Measurements from ENCODE around the gene RBM22. TPM values are rescaled to one million over a fixed set of nuclear protein-coding genes. Genes with fewer than 3 reads are reported as not detected.

Gene RBM22
- 42.4 TPM for total RNA-seq

DNA sequence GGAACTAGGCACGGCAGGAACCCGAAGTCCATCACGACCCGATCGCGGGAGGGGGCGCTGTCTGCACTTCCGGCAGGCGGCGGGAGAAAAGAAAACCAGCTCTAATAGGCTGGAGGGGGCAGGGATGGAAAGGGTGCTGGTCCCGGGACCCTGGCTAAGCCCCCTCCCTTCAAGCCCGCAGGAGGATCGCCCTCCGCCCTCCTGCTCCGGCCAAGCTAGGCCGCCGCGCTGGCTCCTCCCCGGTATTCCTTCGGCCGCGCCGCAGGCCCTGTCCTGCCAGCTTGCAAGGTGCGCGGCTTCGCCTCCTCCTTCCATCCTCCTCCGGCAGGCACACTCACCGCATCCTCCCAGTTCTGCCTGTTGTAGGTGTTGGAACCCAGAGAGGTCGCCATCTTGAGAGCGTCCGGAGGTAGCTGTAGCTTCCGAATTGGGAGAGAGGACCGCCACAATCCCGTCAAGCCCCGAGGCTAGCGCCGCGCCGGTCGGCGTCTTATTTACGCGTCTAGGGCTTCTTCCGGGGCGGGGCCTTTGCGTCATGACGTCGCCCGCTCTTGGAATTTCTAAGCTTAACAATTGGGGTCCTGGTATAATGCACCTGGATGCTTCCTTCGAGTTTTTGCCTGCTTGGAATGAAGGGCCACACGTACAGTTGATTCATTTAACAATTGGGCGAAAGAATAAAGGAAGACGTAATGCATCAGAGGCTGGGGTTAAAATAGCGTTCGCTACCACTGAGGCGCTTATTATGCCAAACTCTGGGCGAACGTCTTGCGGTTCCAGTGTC is at the start of gene RBM22:
Gene RBM22 (minus strand): TSS at position 469 of the 784 bp plus-strand sequence. CDS start 77 bp downstream, at position 392.

DNA sequence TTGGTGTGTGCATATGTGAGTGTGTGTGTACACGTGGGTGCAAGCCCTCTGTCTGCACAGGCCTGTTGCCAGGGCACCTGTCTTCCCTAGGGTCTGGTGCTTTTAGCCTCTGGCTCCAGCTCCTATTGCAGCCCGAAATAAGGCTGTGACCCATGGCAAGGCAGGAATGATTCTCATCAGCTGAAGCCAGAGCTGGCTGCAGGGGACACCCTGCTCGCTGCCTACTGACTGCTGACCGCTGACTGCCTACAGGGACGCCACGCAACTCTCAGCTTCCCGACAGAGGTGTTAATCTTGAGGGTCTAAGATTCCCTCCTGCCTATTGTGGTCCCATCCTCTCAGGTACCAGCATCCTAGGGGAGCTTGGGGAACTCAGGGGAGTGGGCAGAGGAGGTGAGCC is 39.8 kb downstream of the RBM22 start, which contains the start of gene MYOZ3:
Gene MYOZ3 (plus strand): TSS at position 166 of the 400 bp plus-strand sequence. CDS start 1,691 bp downstream, outside the sequence.

Other genes with a start within 250 kb of the RBM22 start
- 38.1 TPM for gene NDST1, start 192.9 kb downstream of the RBM22 start, total RNA-seq
- gene SYNPO, start 60.4 kb downstream of the RBM22 start, total RNA-seq, result 6.0 TPM
- 6.7 TPM for gene MYOZ3, start 39.8 kb downstream of the RBM22 start, total RNA-seq
- 107 TPM for gene DCTN4, start 58.0 kb upstream of the RBM22 start, total RNA-seq
- 2.8 TPM for gene SMIM3, start 77.7 kb upstream of the RBM22 start, total RNA-seq
- gene IRGM, start 145.5 kb upstream of the RBM22 start, total RNA-seq, result not detected
- gene ZNF300, start 203.9 kb upstream of the RBM22 start, total RNA-seq, result 48.4 TPM